K562 (cell line): ENCODE data around the gene CIAO3. TPM values are rescaled to one million over a fixed set of nuclear protein-coding genes. Genes with fewer than 3 reads are reported as not detected.

Experiments
- E2F1 ChIP-seq: sonication (generic); formaldehyde crosslinking; IDR thresholded peaks from 2 replicates; pipeline ENCODE4 v1.8.1; 2023; ENCODE audit warnings: mild to moderate bottlenecking, missing genetic modification reagents, moderate library complexity
- ETS1 ChIP-seq: conservative IDR thresholded peaks from 2 replicates; pipeline ENCODE4 v1.6.1; 2011; ENCODE audit warnings: low read depth, mild to moderate bottlenecking, low read length; ENCODE audit not compliant: control insufficient read depth
- GABPB1 ChIP-seq: sonication (generic); formaldehyde crosslinking; IDR thresholded peaks from 2 replicates; pipeline ENCODE4 v1.8.0; 2022; ENCODE audit warnings: mild to moderate bottlenecking, missing genetic modification reagents
- JUND ChIP-seq, 2 experiments: IDR thresholded peaks; 2 replicates in 1 of 2; 3 replicates in 1 of 2; pipeline ENCODE4 v1.6.1; 2011; ENCODE audit warnings: borderline replicate concordance in 2 of 2, low read depth in 2 of 2, low read length in 2 of 2, improper control_type of control experiment in 1 of 2, missing biosample characterization in 1 of 2, missing genetic modification characterization in 1 of 2, missing genetic modification reagents in 1 of 2
- NR4A1 ChIP-seq, 2 experiments: fragments of 250-450 bp in 1 of 2; fragments of 450-650 bp in 1 of 2; sonication (Bioruptor Pico) in 1 of 2; IDR thresholded peaks; 2 replicates each; pipeline versions ENCODE4 v1.4.0 to v1.6.1; 2016 to 2020; ENCODE audit warnings: mild to moderate bottlenecking in 2 of 2, missing compliant biosample characterization in 1 of 2, missing genetic modification characterization in 1 of 2, moderate library complexity in 1 of 2
- RFX7 ChIP-seq: fragments of 250-450 bp; sonication (Bioruptor Pico); IDR thresholded peaks from 2 replicates; pipeline ENCODE4 v1.5.1; 2021; ENCODE audit warnings: mild to moderate bottlenecking
- SIN3A ChIP-seq, 2 experiments: fragments of 150-350 bp in 1 of 2; IDR thresholded peaks; 2 replicates each; pipeline ENCODE4 v1.6.1; 2011 to 2016; ENCODE audit warnings: borderline replicate concordance in 2 of 2, low read depth in 2 of 2, low read length in 2 of 2, mild to moderate bottlenecking in 2 of 2, moderate library complexity in 2 of 2; ENCODE audit not compliant: control insufficient read depth in 1 of 2
- THRB ChIP-seq: fragments of 450-650 bp; formaldehyde crosslinking; conservative IDR thresholded peaks from 2 replicates; pipeline ENCODE4 v1.4.0; 2022; ENCODE audit warnings: mild to moderate bottlenecking, missing genetic modification characterization
- ZC3H4 ChIP-seq: sonication (generic); formaldehyde crosslinking; IDR thresholded peaks from 2 replicates; pipeline ENCODE4 v1.9.0; 2021; ENCODE audit warnings: missing genetic modification reagents, borderline replicate concordance
- ZNF124 ChIP-seq: sonication (generic); formaldehyde crosslinking; IDR thresholded peaks from 2 replicates; pipeline ENCODE4 v1.8.1; 2022; ENCODE audit warnings: missing genetic modification reagents
- ZNF589 ChIP-seq: fragments of 200-800 bp; sonication (Bioruptor generic); IDR thresholded peaks from 2 replicates; pipeline ENCODE4 v1.6.1; 2016; ENCODE audit warnings: low read depth, missing genetic modification characterization, missing compliant biosample characterization
- polyA plus RNA-seq, 8 experiments: library from polyadenylated mRNA; depleted of rRNA in 4 of 8; stranded (reverse) in 5 of 8; unstranded in 3 of 8; fragments of >200 nt; fragmentation: Nextera tagmentation in 2 of 8; fragmentation: Illumina TruSeq in 1 of 8; extraction: Ambion mirVana in 2 of 8; extraction: Trizol in 1 of 8; gene quantifications; 2 replicates each; pipeline versions ENCODE4 v1.2.1 to v1.2.3, GENCODE V29; 2011 to 2014; ENCODE audit warnings: inconsistent platforms in 1 of 8, missing spikeins in 1 of 8
- total RNA-seq, 7 experiments: library from RNA; depleted of rRNA in 6 of 7; stranded (reverse); fragments of >200 nt in 6 of 7; fragmentation: Illumina TruSeq in 2 of 7; extraction: Trizol in 2 of 7; gene quantifications; 2 replicates each; pipeline versions ENCODE4 v1.2.1 to v1.2.3, GENCODE V29; 2011 to 2021; ENCODE audit warnings: low replicate concordance in 1 of 7
- TF ChIP-seq, protein P1 (sequence below): fragments of 250-450 bp; sonication (Bioruptor Pico); IDR thresholded peaks from 2 replicates; pipeline ENCODE4 v1.5.0; 2020; ENCODE audit warnings: mild to moderate bottlenecking, borderline replicate concordance
- TF ChIP-seq, protein P2 (sequence below): fragments of 250-450 bp; sonication (Bioruptor Pico); IDR thresholded peaks from 2 replicates; pipeline ENCODE4 v1.4.0; 2020; ENCODE audit warnings: borderline replicate concordance
- TF ChIP-seq, protein P3 (sequence below): sonication (generic); formaldehyde crosslinking; IDR thresholded peaks from 2 replicates; pipeline ENCODE4 v1.8.0; 2022; ENCODE audit warnings: mild to moderate bottlenecking, missing genetic modification reagents, borderline replicate concordance

Gene CIAO3
- total and polyA plus RNA-seq, 9 of the 15 experiments (the other 6 are each of a cell fraction or from before 2014, with no cell fraction given), result 2.2 to 35.6 (median 18.7) TPM

DNA sequence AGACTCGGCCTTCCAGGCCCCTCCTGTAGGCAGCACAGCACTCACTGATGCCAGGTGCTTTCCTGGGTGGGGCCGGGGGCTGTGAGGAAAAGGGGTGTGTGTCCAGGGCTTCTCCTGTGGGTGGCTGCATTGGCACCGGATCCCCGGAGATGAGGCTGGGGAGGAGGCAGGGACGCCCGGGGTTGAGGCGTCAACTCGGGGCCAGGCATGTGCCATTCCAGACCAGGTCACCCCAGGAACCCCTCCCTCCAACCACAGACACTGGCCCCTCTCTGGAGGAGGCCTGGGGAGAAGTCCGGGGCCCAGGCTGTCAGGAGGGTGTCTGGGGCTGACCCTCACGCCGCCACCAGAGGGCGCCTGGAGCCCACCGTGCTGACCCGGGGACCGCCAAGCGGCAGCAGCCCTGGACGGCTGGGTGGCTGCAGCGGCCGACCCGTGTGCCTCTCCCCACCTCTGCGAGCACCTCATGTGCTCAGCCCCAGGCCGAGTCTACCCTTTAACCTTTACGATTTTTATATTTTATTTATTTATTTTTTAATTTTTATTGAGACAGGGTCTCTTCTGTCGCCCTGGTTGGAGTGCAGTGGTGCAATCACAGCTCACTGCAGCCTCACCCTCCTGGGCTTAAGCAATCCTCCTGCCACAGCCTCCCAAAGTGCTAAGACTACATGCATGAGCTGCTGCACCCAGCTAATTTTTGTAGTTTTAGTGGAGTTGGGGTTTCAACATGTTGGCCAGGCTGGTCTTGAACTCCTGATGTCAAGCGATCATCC, 29.1 kb downstream of the CIAO3 start (continued):
- TF ChIP-seq THRB (CRISPR knock-in tag) (no peak), ZC3H4 (no peak), RFX7 (CRISPR knock-in tag) (no peak), ETS1 (0 out of 2 replicates have a peak, but pooled peaks have one; percentile 26), SIN3A (IDR thresholded peaks at IDR 0.05; ENCODE audit: borderline replicate concordance in 2 of 2, control insufficient read depth in 1 of 2, low read depth in 2 of 2, low read length in 2 of 2) (no peak), ZNF124 (CRISPR knock-in tag) (no peak), NR4A1 (CRISPR knock-in tag; IDR thresholded peaks at IDR 0.05) (no peak), NR4A1 (tag; IDR thresholded peaks at IDR 0.05) (no peak), E2F1 (CRISPR knock-in tag) (no peak), GABPB1 (CRISPR knock-in tag) (peak; percentile 43; the same call in 1 of the 2 replicates), JUND (IDR thresholded peaks at IDR 0.05; ENCODE audit: borderline replicate concordance, low read depth, low read length) (no peak), JUND (tag; IDR thresholded peaks at IDR 0.05; ENCODE audit: borderline replicate concordance, low read depth, low read length) (no peak), ZNF589 (CRISPR knock-in tag) (no peak)
- TF ChIP-seq, protein P1, sequence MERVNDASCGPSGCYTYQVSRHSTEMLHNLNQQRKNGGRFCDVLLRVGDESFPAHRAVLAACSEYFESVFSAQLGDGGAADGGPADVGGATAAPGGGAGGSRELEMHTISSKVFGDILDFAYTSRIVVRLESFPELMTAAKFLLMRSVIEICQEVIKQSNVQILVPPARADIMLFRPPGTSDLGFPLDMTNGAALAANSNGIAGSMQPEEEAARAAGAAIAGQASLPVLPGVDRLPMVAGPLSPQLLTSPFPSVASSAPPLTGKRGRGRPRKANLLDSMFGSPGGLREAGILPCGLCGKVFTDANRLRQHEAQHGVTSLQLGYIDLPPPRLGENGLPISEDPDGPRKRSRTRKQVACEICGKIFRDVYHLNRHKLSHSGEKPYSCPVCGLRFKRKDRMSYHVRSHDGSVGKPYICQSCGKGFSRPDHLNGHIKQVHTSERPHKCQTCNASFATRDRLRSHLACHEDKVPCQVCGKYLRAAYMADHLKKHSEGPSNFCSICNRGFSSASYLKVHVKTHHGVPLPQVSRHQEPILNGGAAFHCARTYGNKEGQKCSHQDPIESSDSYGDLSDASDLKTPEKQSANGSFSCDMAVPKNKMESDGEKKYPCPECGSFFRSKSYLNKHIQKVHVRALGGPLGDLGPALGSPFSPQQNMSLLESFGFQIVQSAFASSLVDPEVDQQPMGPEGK (CRISPR knock-in tag), result no peak
- TF ChIP-seq, protein P2, sequence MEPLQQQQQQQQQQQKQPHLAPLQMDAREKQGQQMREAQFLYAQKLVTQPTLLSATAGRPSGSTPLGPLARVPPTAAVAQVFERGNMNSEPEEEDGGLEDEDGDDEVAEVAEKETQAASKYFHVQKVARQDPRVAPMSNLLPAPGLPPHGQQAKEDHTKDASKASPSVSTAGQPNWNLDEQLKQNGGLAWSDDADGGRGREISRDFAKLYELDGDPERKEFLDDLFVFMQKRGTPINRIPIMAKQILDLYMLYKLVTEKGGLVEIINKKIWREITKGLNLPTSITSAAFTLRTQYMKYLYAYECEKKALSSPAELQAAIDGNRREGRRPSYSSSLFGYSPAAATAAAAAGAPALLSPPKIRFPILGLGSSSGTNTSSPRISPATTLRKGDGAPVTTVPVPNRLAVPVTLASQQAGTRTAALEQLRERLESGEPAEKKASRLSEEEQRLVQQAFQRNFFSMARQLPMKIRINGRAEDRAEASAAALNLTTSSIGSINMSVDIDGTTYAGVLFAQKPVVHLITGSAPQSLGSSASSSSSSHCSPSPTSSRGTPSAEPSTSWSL (CRISPR knock-in tag), result no peak
- TF ChIP-seq, protein P3, sequence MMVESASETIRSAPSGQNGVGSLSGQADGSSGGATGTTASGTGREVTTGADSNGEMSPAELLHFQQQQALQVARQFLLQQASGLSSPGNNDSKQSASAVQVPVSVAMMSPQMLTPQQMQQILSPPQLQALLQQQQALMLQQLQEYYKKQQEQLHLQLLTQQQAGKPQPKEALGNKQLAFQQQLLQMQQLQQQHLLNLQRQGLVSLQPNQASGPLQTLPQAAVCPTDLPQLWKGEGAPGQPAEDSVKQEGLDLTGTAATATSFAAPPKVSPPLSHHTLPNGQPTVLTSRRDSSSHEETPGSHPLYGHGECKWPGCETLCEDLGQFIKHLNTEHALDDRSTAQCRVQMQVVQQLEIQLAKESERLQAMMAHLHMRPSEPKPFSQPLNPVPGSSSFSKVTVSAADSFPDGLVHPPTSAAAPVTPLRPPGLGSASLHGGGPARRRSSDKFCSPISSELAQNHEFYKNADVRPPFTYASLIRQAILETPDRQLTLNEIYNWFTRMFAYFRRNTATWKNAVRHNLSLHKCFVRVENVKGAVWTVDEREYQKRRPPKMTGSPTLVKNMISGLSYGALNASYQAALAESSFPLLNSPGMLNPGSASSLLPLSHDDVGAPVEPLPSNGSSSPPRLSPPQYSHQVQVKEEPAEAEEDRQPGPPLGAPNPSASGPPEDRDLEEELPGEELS, result no peak
